ENCODE results near the gene ALG12. TPM values are rescaled to one million over a fixed set of nuclear protein-coding genes. Genes with fewer than 3 reads are reported as not detected.

ALG12 gene
- total RNA-seq, 3 donors from 2014 or later (not counting 1 experiment from before 2014, with no cell fraction given), result 17.2 to 22.7 (median 19.2) TPM

DNA sequence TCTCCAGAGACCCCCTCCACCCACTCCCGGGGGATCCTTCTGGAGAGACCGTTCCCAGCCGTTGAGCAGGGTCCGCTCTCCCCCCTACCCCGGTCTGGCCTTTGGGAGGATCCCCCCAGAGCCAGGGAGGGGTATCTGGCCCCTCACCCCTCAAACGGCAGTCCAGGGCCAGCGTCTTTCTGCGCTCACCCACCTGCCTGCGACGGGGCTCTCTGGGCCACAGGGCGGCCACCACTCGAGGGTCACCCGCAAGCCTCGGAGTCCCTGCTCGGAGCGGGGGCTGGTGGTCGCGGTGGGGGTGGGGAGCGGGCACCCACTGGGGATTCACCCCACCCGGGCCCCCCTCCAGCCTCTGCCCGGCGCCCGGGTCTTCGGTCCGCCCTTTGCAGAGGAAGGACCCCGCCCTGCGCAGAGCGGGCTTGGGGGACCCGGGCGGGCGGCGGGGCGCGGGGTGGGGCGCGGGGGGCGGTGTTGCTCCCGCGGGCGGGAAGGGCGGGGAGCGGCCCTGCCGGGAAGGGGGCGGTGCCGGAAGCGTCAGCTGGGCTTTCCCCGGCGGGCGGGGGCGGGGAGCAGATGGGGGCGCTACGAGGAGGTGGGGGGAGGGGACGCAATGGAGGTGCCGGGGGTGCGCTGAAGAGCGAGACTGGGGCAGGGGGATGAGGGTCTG lies 16.8 kb upstream of the ALG12 start:
- ATAC-seq, result peak; percentile 21 to 55 (median 22)

DNA sequence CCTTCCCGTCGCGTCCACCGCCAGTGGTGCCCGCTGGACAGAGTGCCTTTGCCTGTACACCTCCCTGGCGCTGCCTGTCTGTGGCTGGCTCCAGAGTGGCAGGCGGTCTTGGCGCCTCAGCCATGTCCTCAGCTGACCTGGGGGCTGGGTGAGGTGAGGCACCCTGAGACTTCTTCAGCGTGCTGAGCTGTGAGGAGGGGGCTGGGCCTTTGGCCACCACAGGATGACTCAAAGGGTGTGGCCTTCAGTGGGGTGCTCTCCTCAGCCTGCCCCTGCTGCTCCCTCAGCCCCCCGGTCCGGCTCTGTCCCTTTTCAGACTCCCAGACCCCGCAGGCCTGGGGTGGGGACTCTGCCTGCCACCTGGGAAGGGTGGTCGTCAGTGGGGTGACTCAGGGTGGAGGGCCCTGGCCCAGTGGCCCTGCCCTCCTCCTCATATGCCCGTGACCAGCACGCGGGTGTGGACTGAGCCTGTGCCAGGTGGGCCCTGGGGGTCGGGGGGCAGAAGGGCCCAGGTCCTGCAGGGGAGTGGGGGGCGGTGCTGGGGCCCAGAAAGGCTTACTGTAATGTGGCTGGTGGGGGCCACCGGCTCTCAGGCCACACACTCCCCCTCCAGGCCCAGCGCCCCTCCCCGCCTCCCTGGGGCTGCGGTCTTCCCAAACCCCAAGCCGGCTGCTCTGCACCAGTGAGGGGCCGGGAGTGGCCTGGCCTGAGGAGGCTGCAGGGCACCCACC lies 16.1 kb upstream of the ALG12 start:
- Histone ChIP-seq H3K4me1 (ENCODE audit: control insufficient read depth, insufficient read depth, low read length) (peaks cover 54% of the 10 kb centered on the region), H3K9me3 (ENCODE audit: control insufficient read depth, insufficient read depth, low read length) (no peaks in the 10 kb centered on the region), H3K4me3 (ENCODE audit: low read length) (peak overlapping the region; percentile 42), H3K27ac (ENCODE audit: low read length) (peak overlapping the region; percentile 84), H3K36me3 (ENCODE audit: control insufficient read depth, insufficient read depth, low read length) (no peaks in the 10 kb centered on the region), H3K27me3 (ENCODE audit: control insufficient read depth, insufficient read depth, low read length) (no peaks in the 10 kb centered on the region)
- Mint-ChIP-seq H3K4me3 (peak overlapping the region; percentile 67), H3K36me3 (no peaks in the 10 kb centered on the region), H3K9me3 (no peaks in the 10 kb centered on the region), H3K27me3 (ENCODE audit: low read depth in 2 of 2) (no peaks in the 10 kb centered on the region), H3K27ac (peak overlapping the region; percentile 82 to 89), H3K4me1 (peaks cover 11% of the 10 kb centered on the region in 2 donors)
- ATAC-seq, result peak; percentile 48 to 59 (median 58)
- intact Hi-C loops (cut with micrococcal nuclease), result loop anchor here (5.0 kb wide), 1 partner anchor 38 kb away; no protein-coding TSS in a partner anchor
- 30% methylated on average over 23 of the region's 24 CpGs for WGBS (ENCODE audit: insufficient coverage)
- TF ChIP-seq, protein P1, sequence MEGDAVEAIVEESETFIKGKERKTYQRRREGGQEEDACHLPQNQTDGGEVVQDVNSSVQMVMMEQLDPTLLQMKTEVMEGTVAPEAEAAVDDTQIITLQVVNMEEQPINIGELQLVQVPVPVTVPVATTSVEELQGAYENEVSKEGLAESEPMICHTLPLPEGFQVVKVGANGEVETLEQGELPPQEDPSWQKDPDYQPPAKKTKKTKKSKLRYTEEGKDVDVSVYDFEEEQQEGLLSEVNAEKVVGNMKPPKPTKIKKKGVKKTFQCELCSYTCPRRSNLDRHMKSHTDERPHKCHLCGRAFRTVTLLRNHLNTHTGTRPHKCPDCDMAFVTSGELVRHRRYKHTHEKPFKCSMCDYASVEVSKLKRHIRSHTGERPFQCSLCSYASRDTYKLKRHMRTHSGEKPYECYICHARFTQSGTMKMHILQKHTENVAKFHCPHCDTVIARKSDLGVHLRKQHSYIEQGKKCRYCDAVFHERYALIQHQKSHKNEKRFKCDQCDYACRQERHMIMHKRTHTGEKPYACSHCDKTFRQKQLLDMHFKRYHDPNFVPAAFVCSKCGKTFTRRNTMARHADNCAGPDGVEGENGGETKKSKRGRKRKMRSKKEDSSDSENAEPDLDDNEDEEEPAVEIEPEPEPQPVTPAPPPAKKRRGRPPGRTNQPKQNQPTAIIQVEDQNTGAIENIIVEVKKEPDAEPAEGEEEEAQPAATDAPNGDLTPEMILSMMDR (IDR thresholded peaks at IDR 0.05), result no peak
- DNase-seq, result peak; percentile 64 to 72

More for the DNA sequence above, 16.8 kb upstream of the ALG12 start:
- TF ChIP-seq, protein P1 (IDR thresholded peaks at IDR 0.05), result no peak
- H3K9me3 ChIP-seq (ENCODE audit: control insufficient read depth, insufficient read depth, low read length), result no peaks in the 10 kb centered on the region
- H3K27ac ChIP-seq (ENCODE audit: low read length), result peak overlapping the region; percentile 84
- peaks cover 11% of the 10 kb centered on the region in 2 donors for H3K4me1 Mint-ChIP-seq
- H3K9me3 Mint-ChIP-seq, result no peaks in the 10 kb centered on the region
- H3K4me3 ChIP-seq (ENCODE audit: low read length), result peak overlapping the region; percentile 42
- peak; percentile 72 to 94 for DNase-seq
- under 1% methylated on average over 37 of the region's 56 CpGs for WGBS (ENCODE audit: insufficient coverage)
- peaks cover 49% of the 10 kb centered on the region for H3K4me1 ChIP-seq (ENCODE audit: control insufficient read depth, insufficient read depth, low read length)
- H3K27me3 Mint-ChIP-seq (ENCODE audit: low read depth in 2 of 2), result no peaks in the 10 kb centered on the region
- H3K36me3 ChIP-seq (ENCODE audit: control insufficient read depth, insufficient read depth, low read length), result no peaks in the 10 kb centered on the region
- H3K36me3 Mint-ChIP-seq, result no peaks in the 10 kb centered on the region
- intact Hi-C loops (cut with micrococcal nuclease), result loop anchor here (5.0 kb wide), 1 partner anchor 37 kb away; no protein-coding TSS in a partner anchor
- H3K27ac Mint-ChIP-seq, result peak overlapping the region; percentile 82 to 89
- no peaks in the 10 kb centered on the region for H3K27me3 ChIP-seq (ENCODE audit: control insufficient read depth, insufficient read depth, low read length)
- peak overlapping the region; percentile 49 for H3K4me3 Mint-ChIP-seq

DNA sequence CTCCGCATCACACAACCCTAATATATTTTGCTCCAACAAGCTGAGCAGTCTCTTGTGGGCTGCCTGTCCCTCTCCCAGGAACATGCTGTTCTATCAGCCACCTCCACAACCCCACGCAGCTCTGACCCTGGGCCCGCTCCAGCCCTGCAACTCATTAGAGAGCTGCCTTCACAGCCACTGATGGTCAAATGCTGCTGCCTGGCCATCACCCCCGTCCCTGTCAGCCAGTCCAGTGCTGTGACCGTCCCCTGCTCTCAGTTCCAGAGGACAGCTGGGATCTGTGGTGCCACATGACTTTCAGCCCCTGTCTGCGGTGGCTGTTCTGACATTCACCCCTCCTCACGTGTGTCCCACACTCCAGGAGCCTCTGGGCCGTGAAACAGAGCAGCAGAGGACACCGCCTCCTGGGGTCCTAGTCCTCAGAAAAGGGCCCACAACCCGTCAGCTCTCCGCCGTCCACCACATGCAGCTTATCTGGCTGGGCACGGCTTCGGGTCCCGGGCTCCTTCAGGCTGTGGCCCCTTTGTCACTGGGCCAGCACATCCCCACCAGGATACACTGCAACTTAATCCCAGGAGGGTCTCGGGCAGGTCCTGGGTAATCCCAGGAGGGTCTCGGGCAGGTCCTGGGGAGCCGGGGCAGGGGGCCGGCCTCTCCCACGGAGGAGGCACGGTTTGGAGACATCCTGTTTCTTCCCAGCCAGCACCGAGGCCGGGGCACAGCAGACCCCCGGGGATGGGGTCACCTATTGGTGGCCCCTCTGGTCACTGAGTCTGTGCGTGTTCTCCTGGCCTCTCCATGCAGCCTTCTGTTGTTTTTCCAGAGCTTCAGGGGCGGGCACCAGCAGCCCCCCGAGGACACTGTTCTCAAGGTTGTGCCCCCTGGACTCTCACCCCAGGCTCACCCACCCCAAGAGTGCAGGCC lies 15.3 kb upstream of the ALG12 start:
- Mint-ChIP-seq H3K27ac (peak overlapping the region; percentile 82 to 89), H3K9me3 (no peaks in the 10 kb centered on the region), H3K4me3 (peak overlapping the region; percentile 67), H3K27me3 (ENCODE audit: low read depth in 2 of 2) (no peaks in the 10 kb centered on the region), H3K4me1 (peaks cover 11% of the 10 kb centered on the region in 2 donors), H3K36me3 (no peaks in the 10 kb centered on the region)
- Histone ChIP-seq H3K4me3 (ENCODE audit: low read length) (no peak overlapping the region), H3K27me3 (ENCODE audit: control insufficient read depth, insufficient read depth, low read length) (no peaks in the 10 kb centered on the region), H3K4me1 (ENCODE audit: control insufficient read depth, insufficient read depth, low read length) (peaks cover 57% of the 10 kb centered on the region), H3K27ac (ENCODE audit: low read length) (peak overlapping the region; percentile 84), H3K36me3 (ENCODE audit: control insufficient read depth, insufficient read depth, low read length) (no peaks in the 10 kb centered on the region), H3K9me3 (ENCODE audit: control insufficient read depth, insufficient read depth, low read length) (no peaks in the 10 kb centered on the region)
- DNase-seq (peak in 1 of 2 donors; percentile 27), ATAC-seq (no peak)
- TF ChIP-seq, protein P1 (IDR thresholded peaks at IDR 0.05), result no peak
- 89% methylated on average over 27 of the region's 27 CpGs for WGBS (ENCODE audit: insufficient coverage)
- intact Hi-C loops (cut with micrococcal nuclease), result loop anchor here (5.0 kb wide), 1 partner anchor 39 kb away; no protein-coding TSS in a partner anchor
